NCI-H446 (cell line): ENCODE data around the gene GABARAPL2.
A peak's percentile ranks its signal among the peaks of the same experiment; 100 is the strongest.
"Not testable (repeated sequence)": the region's sequence is repeated elsewhere in the genome, so short reads cannot be mapped to it uniquely, and the experiment has no call there.

Source experiments
- DNase-seq, 2 experiments: peaks; one replicate each; lab custom pipeline; 2025; lab: John Stamatoyannopoulos, UW

The GABARAPL2 gene

DNA sequence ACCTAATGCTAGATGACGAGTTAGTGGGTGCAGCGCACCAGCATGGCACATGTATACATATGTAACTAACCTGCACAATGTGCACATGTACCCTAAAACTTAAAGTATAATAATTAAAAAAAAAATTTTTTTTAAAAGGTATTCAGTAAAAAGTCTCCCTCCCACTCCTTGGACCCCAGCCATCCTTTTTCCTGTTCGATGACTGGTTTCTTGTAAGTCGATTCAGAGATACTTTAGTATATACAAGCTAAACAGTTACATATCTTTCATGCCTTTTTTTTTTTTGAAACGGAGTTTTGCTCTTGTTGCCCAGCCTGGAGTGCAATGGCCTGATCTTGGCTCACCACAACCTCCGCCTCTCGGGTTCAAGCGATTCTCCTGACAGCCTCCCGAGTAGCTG is 25.7 kb downstream of the GABARAPL2 start:
- not testable (repeated sequence) for DNase-seq

DNA sequence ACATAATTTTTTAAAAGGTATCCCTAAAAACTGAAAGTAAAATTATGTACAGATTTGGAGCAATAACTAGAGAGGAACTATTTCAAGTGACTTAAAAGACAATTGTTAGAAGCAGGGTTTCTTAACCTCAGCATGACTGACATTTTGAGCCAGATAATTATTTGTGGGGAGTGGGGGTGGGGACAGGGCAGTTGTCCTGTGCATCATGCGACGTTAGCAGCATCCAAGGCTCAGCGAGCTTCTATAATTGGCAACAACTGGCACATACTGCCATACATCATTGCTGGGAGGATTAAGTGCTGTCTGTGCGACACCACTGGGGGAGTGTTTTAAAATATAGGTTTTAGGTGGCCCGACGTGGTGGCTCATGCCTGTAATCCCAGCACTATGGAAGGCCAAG is 27.1 kb downstream of the GABARAPL2 start:
- DNase-seq, result no peak

DNA sequence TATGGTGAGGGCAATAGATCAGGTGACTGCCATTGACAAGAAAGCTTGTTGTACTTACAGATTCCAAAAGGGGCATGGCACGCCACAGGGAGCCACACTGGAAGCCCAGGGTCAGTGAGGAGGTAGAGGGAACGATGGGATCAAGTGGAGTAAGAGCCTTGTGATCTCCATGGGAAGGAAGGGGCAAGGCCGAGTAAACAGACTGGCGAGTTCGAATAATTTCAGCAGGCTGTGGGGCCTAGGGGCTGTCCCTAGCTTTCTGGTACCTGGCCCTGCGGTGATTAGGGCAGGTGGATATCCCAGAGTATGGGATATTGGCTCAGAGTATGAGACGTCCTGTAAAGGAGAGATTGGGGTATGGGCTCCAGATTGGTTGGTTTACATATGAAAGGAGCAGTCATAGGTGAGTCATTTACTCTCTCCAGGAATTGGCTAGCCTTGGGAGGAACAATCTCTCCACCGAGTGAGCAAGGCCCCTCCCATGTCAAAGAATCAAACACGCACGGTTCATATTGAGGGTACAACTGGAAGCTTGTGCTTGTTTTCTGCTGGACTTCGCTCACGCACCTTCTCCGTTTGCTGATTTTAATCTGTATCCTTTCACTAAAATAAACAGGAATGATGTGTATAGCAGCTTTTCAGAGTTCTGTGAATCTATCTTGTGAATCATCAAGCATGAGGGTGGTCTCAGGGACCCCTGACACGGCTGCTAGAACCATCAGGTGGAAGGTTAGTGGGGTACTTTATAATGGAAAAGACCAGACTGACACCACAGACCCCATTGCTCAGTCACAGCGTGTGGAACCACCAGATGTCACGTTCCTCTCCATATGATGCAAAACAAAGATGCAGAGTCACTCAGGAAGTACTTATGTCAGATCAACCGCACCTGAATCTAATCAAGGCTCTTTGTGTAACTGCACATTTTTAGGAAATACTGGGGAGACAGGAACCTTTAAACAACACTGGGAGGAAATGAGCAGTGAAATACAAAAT is 27.9 kb downstream of the GABARAPL2 start:
- DNase-seq, result no peak

DNA sequence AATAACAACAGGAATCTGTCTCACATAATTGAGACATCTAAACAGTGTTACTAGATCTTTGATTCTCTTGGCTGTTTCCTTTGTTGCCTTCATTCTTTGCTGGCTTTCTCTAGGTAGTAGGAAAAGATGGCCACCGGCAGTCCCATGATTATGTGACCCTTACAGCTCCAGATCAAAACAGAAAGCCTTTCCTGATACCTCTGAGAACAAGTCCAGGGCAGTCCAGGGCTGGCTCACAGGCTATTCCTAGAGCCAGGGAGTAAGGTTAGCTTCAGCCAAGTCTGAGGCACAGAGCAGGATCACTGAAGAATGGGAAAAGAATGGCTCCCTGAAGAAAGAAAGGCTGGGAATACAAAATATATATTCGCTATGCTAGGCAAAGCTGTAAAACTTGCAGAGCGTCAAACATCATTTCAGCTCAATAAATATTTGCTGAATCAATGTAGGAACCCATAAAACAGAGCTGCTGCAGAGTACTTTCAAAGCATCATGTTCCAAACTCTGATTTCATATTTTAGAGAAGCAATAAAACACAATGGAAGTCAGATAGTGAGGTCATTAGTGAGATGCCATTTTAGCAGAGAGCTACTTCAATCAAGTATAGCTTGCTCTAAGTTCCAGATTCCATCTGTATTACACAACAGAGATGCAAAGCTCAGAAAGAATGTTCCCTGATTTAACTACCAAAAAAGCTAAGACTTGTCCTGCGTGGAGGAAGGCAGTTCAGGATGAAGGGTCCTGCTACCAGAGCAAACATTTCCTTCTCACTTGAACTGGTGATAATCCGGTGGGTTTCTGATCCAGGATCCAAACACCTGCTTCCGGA is 33.5 kb downstream of the GABARAPL2 start:
- DNase-seq, result no peak

DNA sequence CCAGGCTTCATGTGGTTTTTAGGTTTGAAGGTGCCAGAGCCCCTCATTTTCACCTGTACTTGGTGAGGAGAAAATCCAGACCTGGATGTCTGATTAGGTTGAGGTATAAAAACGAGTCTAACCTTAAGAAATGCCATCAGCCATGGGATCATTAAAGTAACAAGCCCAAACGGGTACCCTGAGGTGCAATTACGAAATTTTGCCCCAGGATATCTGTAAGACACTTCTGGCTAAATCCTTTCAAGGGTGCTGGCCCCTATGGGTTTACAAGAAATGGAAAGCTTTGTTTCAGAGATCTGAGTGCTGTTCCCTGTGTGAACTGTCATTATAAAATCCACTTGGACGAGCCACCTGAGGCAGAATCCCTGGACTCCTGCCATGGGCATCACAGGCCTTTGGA is 37.1 kb downstream of the GABARAPL2 start:
- DNase-seq, result no peak

DNA sequence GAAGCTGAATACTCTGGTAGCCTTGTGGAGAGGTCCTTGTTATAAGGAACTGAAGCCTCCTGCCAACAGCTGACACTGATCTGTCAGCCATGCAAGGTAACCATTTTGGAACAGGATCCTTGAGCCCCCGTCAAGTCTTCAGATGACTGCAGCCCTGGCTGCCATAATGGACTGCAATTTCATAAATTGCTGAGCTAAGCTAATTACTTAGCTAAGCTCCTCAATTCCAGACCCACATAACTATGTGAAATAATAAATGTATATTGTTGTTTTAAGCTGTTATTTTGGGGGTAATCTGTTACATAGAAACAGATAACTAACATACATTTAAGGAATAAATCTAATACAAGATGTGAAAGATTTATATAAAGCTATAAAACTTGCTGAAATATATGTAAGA is 40.3 kb downstream of the GABARAPL2 start:
- DNase-seq, result no peak

DNA sequence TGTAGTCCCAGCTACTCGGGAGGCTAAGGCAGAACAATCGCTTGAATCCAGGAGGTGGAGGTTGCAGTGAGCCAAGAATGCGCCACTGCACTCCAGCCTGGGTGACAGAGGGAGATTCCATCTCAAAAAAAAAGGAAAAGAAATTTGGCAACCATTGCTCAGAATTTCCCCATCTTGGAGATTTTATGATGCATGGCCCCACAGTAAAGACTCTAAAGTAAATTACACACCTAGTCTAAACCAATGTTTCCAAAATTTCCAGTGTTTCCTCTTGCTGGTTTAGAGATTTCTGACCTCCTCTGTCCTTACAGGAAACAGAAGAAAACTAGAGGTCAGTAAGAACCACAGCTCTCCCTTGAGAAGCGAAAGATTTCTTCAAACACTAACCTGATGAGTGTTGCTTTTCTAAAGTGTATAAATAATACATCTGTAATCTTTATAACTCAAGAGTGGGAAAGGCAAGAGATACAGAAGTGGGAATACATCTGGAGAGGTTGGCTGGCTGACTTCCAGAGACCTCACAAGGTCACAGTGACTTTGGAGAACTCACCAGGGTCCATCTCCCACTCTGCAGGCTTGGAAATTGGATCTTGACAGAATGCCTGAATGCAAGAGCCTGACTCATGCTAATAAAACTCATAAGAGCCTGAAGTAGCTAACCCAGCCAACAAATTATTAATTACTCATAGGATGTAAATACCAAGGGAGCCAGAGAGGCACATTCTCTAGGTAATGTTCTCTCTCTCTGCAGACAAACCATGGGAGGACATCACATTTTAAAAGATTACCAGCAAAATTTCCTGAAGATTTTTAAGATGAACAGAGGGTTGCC is 48.1 kb downstream of the GABARAPL2 start:
- no peak for DNase-seq

DNA sequence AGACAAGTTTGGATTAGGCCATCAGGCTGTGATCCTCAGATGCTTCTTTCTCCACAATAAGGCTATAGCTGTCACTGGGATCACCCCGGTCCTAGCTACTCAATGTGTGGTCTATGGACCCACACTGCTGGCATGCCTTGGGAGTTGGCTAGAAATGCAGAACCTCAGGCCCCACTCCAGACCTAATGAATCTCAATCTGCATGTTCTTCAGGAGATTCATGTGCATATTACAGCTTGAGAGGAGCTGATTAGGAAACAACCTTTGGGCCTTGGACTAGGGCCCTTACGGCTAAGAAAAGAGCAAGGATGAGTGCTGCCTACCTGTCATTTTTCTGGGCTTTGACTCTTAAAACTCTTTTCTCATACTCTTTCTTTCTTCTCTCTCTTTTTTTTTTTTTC is 49.4 kb downstream of the GABARAPL2 start:
- no peak for DNase-seq

DNA sequence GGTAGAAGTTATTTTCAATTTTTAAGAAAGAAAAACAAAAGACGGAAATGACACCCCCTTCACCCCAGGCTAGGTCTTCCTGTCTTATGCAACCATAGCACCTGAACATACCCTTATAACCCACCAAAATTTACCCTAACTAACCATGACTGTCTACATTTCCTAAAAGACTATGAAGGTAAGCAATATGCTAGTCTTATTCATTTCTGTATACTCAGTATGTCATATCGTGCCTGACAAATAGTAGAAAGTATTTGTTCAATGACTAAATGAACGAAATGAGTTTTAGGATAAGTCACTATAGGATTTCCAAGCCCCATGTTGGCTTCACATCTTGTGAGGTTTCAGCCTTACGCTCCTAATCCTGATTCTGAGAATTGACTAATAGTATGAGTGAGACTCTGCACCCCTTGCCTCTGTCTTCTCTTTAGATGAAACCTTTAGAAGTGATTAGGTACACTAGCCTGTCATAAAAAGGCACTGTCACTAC is 50.4 kb downstream of the GABARAPL2 start:
- no peak for DNase-seq

DNA sequence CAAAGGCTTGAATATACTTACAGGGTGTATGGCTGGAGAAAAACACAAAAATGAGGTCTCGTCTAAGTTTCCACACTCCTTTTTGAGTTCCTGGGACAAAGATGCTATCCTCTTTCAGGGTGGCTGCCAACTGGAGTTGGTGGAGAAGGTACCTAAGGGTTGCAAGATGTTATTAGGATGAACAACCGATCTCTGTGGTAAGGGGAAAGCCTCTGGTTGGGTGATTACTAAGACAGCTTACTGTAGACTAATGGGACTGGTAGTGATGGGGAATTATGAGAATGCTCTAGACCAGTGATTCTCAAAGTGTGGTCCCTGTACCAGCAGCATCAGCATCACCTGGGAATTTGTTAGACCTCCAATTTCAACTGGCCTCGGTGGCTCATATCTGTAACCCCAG is 50.9 kb downstream of the GABARAPL2 start:
- DNase-seq, result no peak

DNA sequence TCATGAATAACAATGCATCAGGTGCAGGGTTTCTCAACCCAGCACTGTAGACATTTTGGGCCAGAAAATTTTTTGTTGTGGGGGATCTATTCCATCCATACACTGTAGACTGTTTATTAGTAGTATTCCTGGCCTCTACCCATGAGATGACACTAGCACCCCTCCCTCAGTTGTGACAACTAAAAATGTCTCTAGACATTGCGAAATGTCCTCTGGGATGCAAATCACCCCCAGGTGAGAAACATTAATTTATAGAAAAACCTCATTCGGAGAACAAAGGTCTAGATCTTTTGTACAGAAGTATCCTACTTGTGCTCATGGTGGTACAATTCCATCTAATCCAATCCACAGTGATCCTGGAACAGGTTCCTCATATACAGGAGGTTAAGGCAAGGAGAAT is 52.6 kb downstream of the GABARAPL2 start:
- DNase-seq, result no peak

DNA sequence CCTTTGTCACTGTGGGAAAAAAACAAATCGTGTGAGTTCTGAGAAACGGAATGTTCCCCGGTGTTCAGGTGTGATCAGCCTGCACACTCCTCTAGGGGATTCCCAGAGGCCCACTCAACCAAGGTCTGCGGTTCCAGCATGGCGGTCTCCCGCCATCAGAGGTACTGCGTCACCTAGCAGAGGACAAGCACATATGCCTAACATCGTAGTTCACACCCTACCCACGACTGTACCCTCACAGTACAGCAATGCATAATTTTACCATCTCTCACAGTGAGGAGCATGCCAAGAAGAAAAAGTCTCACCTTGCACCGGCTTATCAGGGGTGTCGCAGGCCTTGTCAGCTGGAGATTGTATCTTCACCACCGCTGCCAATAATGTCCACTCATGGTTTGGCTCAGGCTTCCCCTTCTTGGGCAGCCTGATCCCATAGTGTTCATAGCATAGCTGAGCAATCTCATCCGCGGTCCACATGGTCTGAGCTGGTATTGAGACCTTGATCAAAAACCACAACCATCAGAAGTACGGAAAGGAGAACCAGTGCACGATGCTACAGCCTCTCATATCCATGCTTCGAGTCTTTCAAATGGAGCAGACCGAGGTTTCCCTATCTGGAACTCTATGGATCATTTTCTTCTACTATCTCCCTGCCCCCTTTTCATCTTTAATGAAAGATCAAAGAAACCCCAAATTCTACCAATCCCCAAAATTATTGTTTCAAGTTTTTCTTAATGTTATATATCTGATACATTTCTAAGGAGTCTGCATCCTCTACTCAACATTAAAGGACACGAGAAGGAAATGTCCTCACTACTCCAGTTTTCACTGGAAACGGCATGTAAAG is 54.4 kb downstream of the GABARAPL2 start:
- no peak for DNase-seq

DNA sequence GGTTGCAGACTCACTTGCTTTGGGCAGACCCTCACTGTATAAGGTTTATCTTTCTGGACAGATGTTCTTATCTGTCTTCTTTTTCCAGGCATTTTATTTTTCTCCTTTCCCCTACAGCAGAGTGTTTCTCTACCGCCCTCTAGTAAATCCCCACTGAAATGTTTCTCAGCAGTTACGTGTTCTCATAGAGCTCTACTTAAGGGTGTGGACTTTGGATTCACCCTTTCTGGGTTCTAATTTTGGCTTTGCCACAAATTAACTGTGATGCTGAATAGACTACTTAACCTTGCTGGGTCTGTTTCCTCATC is 54.9 kb downstream of the GABARAPL2 start:
- peak in 1 of 2 experiments; percentile 21 for DNase-seq

DNA sequence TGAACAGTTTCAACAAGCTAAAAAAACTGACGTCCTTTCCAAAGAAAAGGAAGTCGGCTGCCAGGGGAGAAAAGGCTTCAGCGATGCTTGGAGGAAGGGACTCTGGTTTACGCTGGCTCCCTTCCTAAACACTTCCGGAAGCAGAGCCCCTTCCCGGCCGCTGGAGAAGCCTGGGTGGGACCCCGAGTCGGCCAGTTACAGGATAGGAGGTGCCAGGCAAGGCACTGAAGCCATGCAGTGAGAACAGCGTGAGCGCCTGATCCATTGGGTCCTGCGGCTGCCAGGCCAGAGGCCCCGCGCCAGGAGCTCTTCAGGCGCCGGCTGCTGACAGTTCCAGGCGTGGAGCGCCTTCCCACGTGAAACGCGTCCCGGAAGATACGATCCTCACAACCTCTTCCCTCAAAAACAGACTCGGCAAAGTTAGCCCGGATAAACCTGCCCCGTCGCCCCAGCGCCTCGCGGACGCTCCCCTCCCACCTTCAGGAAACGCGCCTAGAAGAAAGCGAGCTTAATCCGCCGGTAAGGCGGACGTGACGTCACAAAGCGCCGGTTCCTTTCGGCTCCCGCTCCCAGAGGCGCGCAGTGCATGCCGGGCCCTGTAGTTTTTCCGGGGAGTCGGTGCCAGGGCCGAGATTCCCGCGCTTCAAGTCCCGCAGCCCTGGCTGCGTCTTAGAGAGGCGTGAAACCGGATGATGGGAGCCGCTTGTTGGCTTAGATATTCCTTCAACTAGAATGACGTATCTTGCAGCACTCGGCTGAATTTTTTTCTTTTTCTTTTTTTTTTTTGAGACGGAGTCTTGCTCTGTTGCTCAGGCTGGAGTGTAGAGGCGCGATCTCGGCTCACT is 56.8 kb downstream of the GABARAPL2 start, which contains the start of gene ADAT1:
Gene ADAT1, minus strand, starts transcription at position 521 of the 845 bp plus-strand sequence. CDS start 2,482 bp downstream, outside the sequence.
- peak; percentile 88 to 95 for DNase-seq

DNA sequence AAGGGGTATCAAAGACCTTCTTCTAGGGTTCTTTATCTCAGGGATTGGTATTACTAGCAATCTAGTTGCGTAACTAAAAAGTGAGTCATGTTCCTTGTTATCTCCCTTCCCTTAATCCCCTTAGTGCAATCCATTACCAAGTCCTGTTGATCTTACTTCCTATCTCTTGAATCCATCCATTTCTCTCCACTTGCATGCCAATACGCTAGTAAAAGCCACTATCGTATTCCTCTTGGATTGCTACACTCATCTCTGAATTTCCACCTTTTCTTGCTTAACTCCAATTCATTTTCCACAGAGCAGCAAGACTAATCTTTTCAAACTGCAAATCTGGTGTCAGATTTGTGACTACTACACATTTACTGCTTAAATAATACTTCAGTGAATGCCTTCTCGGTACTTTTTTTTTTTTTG is 58.7 kb downstream of the GABARAPL2 start:
- no peak for DNase-seq

DNA sequence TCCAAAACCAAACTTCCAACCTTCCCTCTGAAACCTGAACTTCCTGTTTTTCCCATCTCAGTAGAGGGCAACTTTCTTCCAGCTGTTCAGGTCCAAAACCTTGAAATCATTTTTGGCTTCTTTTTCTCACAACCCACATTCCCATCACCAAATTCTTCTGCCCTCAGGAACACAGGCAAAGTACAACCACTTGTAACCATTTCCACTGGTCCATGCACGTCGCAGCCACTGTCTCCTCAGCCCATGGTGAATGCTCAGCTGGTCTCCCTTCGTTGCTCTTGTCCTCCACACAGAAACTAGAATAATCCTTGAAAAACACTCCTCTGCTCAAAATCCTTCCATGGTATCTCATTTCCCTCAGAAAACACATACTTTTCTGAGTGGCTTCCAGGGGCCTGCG is 60.6 kb downstream of the GABARAPL2 start:
- DNase-seq, result no peak
